Inflammatory macrophage treated with lipopolysaccharide for 4 hours (primary cell): ENCODE measurements around the gene PIP5K1B.

ENCODE experiments used
- DNase-seq: peaks from one replicate; pipeline ENCODE4 v3.0.0-alpha.2; 2020

The PIP5K1B gene

DNA sequence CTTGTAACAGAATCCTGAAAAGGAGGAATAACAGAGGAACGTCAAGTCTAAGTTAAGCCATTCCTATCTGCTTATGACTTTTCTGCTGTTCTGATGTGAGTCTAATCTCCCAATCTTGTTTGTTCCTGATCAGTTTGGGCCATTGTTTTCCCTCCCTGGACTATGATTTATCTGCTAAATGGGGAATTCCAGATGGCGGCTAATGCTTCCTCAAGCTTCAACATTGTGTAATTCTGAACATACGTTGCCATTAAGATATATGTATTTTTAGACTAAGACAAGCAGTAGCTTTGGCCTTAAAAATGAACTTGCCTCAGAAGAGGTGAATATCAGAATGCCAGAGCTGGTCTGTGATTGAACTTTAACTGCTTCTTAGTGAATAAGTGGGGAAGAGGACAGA lies 166.2 kb downstream of the PIP5K1B start:
- peak; percentile 50 for DNase-seq

DNA sequence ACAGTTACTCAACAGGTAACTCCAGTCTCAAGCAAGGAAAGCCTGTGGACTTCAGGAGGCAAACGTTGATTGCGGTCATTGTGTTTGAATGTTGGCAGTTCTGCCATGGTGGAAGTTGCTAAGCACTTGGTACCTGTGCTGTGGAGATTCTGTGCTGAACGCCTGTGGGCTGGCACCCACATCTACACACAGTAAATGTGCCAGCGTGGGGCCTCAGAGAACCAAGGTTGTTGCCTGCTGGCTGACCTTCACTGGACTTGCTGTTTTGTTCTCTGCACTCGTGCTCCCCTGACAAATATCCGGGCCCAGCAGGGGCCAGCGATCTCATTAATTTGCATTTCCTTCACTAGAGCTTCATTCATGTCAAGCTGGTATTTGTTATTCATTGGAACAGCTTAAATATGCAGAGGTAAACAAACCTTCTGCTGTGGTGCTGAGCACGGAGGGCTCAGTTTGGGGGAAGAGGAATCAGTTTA lies 167.0 kb downstream of the PIP5K1B start:
- DNase-seq: no peak

DNA sequence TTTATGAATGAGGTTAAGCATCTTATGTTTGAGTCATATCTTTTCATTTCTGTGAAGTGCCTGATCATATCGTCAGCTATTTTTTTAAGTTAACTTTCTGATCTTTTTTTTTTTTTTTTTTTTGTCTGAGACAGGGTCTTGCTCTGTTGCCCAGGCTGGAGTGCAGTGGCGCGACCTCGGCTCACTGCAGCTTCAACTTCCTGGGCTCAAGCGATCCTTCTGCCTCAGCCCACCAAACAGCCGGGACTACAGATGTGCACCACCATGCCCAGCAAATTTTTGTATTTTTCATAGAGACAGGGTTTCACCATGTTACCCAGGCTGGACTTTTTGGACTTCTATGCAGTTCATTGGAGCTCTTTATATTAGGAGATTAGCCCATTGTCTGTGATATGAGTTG lies 168.1 kb downstream of the PIP5K1B start:
- DNase-seq: no peak

DNA sequence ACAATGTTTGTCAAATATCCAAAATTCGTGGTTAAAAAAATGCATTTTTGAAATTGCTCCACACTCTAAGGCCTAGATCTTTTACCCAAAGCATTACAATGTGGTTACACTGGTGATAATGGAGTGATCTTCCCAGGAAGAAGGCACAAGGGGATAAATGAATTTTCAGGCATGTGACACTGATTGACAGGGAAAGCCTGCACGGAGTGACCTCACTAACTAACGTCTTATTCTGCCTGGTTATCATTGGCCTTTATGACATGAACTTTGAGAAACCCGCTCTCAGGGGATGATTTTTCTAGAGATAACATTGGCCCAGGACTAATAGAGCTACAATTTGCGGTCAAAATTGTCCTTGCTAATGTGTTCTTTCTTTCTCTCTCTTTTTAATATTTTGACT lies 171.2 kb downstream of the PIP5K1B start:
- DNase-seq: no peak

DNA sequence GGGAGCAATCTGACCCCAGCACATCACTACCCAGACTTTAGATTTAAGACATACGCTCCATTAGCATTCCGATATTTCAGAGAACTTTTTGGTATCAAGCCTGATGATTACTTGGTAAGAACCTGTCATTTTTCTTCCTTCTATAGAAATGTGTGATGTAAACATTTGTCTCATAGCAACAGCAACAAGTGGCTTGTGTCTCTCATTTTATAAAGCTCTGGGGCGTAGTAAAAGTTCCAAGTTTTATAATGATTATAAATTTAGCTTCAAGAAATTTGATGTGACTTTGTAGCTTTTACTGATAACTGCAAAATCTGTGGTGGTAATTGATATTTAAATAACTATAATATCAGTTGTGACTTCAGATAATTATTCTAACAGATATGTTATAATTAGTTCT lies 171.6 kb downstream of the PIP5K1B start:
- DNase-seq: no peak

DNA sequence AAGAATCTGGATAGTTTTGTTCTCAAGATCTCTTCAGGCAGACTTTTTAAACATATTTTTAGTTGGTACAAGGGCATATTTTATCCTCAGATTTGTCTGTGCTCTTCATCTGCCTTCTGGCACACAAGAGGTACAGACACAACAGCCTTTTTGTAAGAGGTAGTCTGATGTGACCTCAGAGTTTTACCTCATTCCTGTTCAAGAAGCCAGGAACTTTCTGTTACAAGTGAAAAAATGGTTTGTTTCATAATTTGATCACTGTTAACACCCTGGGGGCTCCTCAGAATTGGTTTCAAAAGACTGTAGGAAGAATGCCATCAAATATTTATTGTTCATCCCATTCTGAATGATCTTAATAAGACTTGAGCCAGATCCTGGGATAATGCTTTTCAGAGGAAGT lies 172.2 kb downstream of the PIP5K1B start:
- no peak for DNase-seq

DNA sequence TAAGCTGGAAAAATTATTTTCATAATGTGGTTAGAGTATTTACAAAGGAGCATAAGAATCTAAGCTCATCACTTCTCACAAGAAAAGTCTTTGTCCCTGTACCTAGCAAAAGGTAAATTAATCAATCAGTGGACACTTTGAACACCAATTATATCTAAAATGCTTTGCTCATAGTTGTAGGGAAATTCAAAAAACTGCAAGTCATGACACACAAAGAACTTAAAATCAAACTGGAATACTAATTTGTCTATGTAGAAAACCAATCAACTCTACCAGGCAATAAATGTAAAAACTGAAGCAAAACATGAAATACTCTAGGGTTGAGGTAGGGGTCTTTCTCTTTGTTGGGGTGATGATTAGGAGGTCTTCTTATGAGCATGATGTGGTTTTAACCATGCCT lies 173.4 kb downstream of the PIP5K1B start:
- DNase-seq: no peak

DNA sequence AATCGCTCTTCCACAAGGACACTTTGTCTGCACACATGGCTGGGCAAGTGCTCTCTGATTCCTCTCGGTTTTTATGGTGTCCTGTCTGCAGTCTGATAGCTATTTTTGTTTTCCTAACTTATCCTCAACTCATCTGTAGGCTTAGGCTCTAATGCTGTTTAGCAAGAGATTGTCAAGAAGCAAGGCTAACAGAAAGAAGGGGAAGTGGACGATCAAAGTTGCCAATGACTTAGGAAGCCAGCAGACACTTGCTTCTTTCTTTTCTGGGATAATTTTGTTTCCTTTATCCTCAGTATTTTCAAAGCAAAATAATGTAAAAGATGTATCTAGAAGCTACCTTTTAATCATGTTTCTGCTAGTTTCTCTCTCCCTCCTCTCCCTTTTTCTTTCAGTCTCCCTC lies 178.2 kb downstream of the PIP5K1B start:
- DNase-seq: no peak

DNA sequence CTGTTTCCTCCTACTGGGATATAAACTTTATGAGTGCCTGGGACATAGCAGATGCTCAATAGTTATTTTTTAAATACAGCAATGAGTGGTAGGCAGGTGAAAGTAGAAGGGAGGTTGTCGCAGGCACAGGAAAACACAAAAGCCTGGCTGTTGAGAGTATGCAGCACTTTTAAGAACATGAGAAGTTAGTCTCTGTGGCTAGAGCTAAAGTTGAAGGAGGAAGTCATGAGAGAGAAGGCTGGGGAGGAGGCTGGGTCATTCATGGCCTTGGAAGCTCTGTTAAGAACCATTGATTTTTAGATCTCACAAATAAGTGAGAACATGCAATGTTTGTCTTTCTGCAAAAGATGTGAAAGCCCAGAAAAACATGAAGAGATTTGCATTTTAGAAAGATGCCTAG lies 182.2 kb downstream of the PIP5K1B start:
- DNase-seq: no peak

DNA sequence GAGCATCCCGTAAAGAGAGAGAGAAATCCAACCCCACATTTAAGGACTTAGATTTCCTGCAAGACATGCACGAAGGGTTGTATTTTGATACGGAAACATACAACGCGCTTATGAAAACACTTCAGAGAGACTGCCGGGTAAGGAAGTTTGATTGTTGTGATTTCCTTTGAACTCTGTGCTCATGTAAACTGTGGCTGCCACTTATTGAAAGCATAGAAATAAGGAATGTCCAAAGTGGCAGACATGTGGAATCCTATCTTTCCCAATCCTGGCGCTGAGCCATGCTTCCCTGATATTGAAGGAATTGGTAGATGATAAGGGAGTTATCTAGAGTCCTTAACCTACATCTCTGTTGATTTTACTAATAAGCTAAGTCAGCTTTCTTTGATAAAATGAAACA lies 189.5 kb downstream of the PIP5K1B start:
- no peak for DNase-seq

DNA sequence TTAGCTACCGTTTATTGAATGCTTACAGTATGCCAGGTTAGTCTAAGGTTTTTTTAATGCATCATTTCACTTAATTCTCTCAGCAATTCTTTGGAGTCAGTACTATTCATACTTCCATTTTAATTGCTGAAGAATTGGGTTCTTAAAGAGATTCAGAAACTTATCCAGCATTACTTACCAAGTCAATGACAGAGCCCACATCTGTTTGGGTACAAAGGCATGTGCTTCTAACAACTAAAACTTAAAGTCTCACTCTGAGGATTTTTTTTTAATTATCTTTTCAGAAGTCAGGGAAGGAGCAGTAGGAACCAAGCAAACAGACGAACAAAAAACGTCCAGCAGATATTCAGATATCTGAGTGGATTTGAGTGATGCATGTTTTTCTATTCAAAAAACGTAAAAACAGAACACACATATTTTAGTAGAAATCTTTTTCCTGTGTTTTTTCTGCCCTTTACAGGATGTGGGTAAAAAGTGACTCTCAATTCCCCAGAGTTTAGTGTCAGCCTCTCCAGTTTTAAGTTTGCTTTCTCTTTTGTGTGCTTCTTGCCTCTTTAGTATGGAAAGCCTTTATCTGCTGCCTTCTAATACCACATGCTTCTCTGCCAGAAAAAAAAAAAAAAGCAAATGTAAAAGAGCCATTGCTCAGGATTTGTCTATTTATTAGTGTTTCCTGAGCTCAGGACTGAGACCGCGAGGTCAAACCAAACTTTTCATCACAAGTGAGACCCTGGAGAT lies 190.9 kb downstream of the PIP5K1B start:
- no peak for DNase-seq

DNA sequence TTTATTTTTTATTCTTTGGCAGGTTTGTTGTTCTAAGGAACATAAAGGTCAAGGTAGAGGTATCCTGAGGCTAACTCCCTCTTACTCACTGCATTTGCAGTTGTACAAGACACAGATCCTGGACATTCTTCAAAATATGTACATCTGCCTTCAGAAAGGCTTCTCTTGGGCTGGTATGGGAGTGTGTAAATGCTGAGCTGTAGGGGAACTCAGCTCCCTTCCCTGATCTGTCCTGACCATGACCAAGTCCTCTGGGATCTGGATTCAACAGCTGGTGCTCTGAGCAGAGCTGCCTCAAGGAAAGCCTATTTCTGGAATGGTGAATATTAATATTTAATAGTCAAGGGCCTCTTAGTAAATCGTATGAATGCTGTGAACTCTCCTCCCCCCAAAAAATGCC lies 191.4 kb downstream of the PIP5K1B start:
- no peak for DNase-seq

DNA sequence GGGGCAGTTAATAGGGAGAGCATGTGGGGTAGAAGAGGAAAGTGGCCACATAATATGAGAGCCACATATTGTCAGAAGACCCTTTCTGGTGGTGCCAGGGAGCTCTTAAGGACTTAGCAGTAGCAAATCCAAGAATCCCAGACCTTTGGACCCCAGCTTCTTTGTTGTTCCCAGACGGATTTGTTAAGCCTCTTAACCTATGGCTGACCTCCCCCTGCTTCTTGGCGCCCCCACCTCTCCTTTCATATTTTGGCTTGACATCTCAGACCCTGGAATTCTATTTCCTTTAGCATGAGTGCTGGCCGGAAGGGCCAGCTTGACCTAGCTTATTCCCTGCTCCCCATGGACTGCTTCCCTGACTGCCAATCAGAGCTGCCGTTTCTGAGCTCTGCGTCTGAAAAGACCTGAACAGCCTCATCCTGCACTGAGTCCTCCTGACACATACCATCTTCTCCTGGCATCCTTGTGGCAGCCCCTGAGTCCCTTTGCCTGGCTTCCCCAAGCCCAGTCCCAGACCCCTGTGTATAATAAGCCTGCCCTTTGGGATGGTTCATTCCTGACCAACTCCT lies 192.6 kb downstream of the PIP5K1B start:
- DNase-seq: no peak

DNA sequence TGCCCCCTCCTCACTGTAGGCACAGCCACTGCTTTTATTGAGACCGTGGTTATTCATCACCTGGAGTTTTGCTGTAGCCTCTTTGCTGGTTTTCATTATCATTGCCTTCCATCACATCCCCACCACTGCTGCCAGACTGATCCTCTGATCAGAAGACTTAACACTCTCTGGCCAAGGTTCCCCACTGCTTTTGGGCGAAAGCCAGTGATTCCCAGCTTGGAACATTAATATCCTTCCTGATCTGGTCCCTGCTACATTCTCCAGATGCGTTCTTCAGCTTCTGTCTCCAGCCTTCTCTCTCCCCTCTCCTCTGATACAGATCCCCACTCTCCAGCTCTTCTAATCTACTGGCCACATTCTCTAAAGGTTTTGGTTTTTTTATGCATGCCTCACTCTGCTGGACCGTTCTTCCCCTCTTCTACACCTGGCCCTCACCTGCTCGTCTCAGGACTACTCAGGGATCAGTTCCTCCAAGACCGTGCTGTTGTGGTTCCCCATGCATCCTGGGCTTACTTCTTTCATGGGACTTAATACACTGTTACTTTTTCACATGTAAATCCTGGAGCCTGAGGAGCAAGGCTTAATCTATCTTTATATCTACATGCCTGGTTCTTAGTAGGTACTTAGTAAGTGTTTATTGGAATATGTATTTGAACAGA lies 193.9 kb downstream of the PIP5K1B start:
- DNase-seq: no peak

DNA sequence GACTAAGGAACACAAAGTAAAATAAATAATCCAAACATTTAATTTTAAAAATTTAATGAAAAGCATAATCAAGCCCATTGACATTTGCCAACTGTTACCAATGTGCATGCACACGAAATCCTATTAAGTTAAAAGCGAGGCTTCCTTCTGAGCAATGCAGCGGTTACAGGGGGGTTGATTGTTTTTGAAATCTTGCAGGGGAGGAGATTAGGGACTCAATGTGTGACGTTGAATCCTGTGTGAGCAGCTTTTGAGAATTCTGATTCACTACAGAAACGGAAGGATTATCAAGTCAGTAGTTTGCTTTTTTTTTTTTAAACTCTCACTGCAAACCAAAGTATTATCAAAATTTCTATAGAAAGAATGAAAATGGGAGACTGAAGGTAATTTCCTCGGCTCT lies 199.4 kb downstream of the PIP5K1B start:
- DNase-seq: no peak

DNA sequence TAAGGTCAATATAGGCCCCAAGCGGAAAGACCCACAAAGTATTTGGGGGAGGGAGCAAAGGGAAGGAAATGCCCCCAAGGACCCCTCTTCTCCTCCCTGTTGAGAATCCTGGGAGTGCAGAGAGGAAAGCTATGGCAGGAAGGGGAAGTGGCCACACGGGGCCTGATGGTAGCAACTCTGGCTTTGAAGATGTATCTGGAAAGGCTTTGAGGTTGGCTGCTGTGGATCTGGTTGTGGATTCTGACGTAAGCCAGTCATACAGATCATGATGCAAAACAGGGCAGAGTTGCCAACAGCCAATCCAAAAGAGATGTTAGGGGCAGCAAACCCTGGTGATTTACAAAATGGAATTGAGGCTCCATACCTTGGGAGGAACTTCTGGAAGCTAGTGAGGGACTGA lies 200.1 kb downstream of the PIP5K1B start:
- DNase-seq: no peak

DNA sequence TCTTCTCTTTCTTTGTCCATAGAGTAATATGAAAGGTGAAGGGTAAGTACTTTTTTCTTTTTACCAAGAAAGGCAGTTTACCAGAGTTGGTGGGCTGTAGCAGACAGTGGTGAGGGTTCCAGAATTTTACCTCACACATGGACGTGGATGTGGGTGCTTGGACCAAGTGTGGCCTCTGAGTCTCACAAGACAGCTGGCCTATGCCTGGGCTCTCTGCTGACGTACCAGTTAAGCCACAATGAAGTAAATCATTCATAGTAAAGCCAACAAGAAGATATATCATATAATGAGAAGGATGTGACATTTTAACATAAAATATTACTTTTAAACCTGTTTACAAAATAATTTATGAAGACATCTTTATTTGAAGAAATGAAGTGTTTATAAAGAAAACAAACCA lies 202.9 kb downstream of the PIP5K1B start:
- DNase-seq: no peak

DNA sequence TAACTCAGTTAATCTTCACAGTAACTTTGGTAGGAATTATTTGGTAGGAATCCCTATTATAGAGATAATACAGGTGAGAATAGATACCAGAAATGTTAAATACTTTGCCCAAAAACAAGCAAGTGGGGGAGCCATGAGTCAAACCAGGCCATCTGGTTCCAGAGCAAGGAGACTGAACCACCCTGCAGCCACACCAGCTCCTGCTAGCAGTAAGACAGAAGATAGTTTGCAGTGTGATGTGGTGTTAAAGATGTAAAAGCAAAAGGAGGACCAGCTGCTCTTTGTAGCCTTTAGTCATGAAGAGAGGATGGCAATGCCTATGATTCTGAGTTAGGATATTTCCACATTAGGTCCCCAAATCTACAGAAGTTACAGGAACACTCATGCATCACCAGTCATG lies 207.5 kb downstream of the PIP5K1B start:
- DNase-seq: no peak

DNA sequence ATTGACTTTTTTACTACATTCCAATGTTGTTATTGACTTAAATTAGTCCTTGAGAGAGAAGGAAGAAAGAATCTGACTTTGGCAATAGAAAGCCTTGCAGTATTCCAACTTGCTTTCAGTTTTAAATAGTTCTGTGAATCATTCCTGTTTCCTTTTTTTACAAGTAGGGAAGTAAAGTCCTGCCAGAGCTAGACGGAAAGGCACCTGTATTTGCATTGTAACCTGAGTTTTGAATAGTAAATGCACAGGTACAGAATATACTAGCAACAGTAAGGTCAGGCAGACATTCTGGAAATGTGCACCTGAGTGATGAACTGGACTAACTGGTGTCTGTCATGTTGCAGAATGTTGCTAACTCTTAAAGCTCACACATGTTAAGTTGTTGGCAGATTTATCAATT lies 208.0 kb downstream of the PIP5K1B start:
- peak; percentile 22 for DNase-seq

DNA sequence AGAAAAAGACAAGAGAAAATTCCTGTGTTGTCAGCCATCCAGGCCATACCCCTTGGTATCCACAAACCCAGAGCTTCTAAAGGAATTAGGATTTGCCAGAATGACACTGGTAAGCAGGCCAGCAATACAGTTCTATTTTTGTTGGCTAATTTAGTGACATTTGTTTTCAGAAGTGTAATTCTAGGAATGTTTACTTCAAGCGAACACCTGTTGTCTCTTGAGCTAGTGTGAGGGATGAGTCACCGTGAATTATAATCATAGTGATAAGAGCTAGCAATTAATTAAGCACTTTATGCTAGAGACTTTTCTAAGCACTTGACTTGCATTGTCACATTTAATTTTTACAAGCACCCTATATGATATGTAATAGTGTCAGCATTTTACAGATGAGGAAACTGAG lies 209.7 kb downstream of the PIP5K1B start:
- no peak for DNase-seq

DNA sequence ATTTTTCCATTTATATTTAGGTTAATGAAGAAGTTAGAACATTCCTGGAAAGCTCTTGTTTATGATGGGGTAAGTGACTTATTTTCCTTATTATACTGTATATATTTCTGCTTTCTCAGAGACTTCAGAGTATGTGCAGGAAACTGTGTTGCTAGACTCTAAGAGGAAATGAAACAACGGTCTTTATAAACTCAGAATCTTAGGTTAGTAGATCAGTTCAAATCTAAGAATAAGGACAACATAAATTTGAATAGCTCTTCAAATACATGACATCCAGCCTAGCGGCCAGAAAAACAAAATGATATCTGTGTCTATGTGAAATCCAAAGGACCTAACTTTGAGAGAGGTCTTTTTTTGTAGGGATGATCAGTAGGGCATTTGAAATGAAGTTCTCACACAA lies 214.6 kb downstream of the PIP5K1B start:
- peak; percentile 43 for DNase-seq

DNA sequence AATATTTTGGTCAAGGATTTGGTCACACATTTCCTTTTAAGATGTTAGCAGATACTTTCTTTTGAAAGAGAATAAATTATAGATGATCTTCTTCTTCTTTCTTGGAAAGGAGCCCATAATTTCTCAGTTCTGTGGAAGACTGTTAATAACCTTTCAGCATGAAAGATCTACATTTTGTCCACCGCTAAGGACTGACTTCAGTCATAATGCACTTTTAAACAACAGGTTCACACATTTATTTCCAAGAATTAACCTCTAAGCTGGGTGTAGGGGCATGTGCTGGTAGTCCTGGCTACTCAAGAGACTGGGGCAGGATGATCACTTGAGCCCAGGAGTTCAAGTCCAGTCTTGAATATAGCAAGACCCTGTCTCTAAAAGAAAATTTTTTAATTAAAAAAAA lies 215.9 kb downstream of the PIP5K1B start:
- no peak for DNase-seq

DNA sequence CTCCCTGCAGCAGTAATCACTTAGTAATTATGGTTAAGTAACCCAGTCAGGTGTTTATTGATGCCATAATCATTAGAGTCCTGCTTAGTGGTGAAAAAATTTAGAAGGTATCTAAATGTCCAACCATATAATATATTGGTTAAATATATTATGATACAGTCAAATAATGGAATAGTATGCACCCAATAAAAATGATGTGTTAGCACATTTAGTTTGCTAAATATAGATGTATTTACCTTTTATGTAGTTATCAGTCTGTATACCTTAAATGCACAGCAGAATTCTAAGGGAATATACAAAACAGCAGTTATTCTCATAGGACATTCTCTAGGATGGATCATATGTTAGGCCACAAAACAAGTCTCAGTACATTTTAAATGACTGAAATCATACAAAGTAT lies 218.4 kb downstream of the PIP5K1B start:
- no peak for DNase-seq

DNA sequence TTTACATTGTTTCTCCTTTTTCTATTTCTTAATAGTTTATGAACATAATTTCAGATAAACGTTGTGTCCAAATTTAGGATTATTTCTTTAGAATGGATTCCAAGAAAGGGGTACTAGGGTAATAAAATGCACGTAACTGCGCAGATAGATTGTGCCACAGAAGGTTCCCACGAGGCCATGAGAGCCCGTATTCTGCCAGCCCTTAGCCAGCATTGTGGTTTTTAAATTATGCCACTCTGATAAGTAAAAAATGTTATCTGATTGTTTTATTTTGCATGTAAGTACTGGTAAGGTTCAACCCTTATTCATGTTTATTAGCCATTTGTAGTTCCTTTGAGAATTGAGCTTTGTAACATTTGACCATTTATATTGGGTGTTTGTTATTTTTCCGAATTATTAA lies 220.1 kb downstream of the PIP5K1B start:
- no peak for DNase-seq

DNA sequence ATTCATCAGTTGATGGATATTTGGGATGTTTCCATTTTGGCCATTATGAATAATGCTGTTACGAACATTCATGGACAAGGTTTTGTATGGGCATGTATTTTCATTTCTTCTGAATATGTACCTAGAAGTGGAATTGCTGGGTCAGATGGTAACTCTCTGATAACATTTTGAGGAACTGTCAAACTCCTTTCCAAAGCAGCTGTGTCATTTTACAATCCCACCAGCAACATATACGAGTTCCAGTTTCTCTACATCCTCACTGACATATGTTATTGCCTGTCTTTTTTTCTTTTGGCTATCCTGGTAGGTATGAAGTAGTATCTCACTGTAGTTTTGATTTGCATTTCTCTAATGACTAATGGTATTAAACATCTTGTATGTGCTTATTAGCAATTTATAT lies 222.1 kb downstream of the PIP5K1B start:
- no peak for DNase-seq
